ENCODE results near the gene ETV5. TPM values are rescaled to one million over a fixed set of nuclear protein-coding genes. Genes with fewer than 3 reads are reported as not detected.
A peak's percentile ranks its signal among the peaks of the same experiment; 100 is the strongest.
"Not testable (repeated sequence)": the region's sequence is repeated elsewhere in the genome, so short reads cannot be mapped to it uniquely, and the experiment has no call there.

Gene ETV5
- total and polyA plus RNA-seq, 3 experiments from 2014 or later, result 1.0 to 1.3 TPM; not detected in 1

- ChIA-PET POLR2A (no interaction called here), CTCF (no interaction called here)
- Histone ChIP-seq H3K4me1 (ENCODE audit: insufficient read depth, low read length) (no peaks in the 10 kb centered on the region), H3K27me3 (ENCODE audit: insufficient read depth, low read length, poor library complexity, severe bottlenecking) (no peaks in the 10 kb centered on the region), H3K9me3 (ENCODE audit: low read length) (no peaks in the 10 kb centered on the region), H3K4me3 (ENCODE audit: low read length) (no peak overlapping the region), H3K36me3 (ENCODE audit: insufficient read depth, low read length) (no peaks in the 10 kb centered on the region), H3K27ac (ENCODE audit: low read depth, low read length) (no peak overlapping the region)
- no peak for DNase-seq
- H3K27ac Mint-ChIP-seq, result no peak overlapping the region
- H3K4me1 Mint-ChIP-seq, result no peaks in the 10 kb centered on the region
- H3K4me3 Mint-ChIP-seq, result no peak overlapping the region
- peaks cover 7 to 39% of the 10 kb centered on the region in 2 donors for H3K27me3 Mint-ChIP-seq
- peaks cover 4 to 10% (median 6%) of the 10 kb centered on the region in 5 donors for H3K9me3 Mint-ChIP-seq
- peaks cover 0 to 4% (median 0%) of the 10 kb centered on the region in 3 donors for H3K36me3 Mint-ChIP-seq
Measured at GRCh38 chr3:186038360-186038759, 70.5 kb downstream of the ETV5 start.

GRCh38 chr3:186035277-186035676 lies 73.6 kb downstream of the ETV5 start:
- Mint-ChIP-seq H3K36me3 (peaks cover 0 to 4% (median 0%) of the 10 kb centered on the region in 3 donors), H3K4me1 (no peaks in the 10 kb centered on the region), H3K9me3 (peaks cover 4 to 10% (median 6%) of the 10 kb centered on the region in 5 donors)

GRCh38 chr3:186032321-186032720 lies 76.6 kb downstream of the ETV5 start:
- Histone ChIP-seq H3K9me3 (ENCODE audit: low read length) (no peaks in the 10 kb centered on the region), H3K4me1 (ENCODE audit: insufficient read depth, low read length) (no peaks in the 10 kb centered on the region), H3K27me3 (ENCODE audit: insufficient read depth, low read length, poor library complexity, severe bottlenecking) (peaks cover 3% of the 10 kb centered on the region), H3K36me3 (ENCODE audit: insufficient read depth, low read length) (no peaks in the 10 kb centered on the region), H3K4me3 (ENCODE audit: low read length) (no peak overlapping the region), H3K27ac (ENCODE audit: low read depth, low read length) (no peak overlapping the region)
- peaks cover 0 to 2% (median 0%) of the 10 kb centered on the region in 5 donors for H3K9me3 Mint-ChIP-seq
- H3K4me3 Mint-ChIP-seq, result no peak overlapping the region
- peaks cover 14 to 40% of the 10 kb centered on the region in 2 donors for H3K27me3 Mint-ChIP-seq
- no peak for DNase-seq
- no peaks in the 10 kb centered on the region for H3K4me1 Mint-ChIP-seq
- POLR2A ChIA-PET, result no interaction called here
- CTCF ChIA-PET, result no interaction called here
- no peak overlapping the region for H3K27ac Mint-ChIP-seq
- peaks cover 0 to 1% (median 0%) of the 10 kb centered on the region in 3 donors for H3K36me3 Mint-ChIP-seq

More at GRCh38 chr3:186035277-186035676, 73.6 kb downstream of the ETV5 start:
- POLR2A ChIA-PET, result no interaction called here
- H3K4me3 ChIP-seq (ENCODE audit: low read length), result no peak overlapping the region
- H3K27ac ChIP-seq (ENCODE audit: low read depth, low read length), result no peak overlapping the region
- no peaks in the 10 kb centered on the region for H3K4me1 ChIP-seq (ENCODE audit: insufficient read depth, low read length)
- peaks cover 11 to 34% of the 10 kb centered on the region in 2 donors for H3K27me3 Mint-ChIP-seq
- H3K27me3 ChIP-seq (ENCODE audit: insufficient read depth, low read length, poor library complexity, severe bottlenecking), result peaks cover 3% of the 10 kb centered on the region
- CTCF ChIA-PET, result no interaction called here
- no peaks in the 10 kb centered on the region for H3K36me3 ChIP-seq (ENCODE audit: insufficient read depth, low read length)
- DNase-seq, result no peak
- H3K9me3 ChIP-seq (ENCODE audit: low read length), result no peaks in the 10 kb centered on the region
- H3K27ac Mint-ChIP-seq, result no peak overlapping the region
- no peak overlapping the region for H3K4me3 Mint-ChIP-seq

GRCh38 chr3:186025993-186026392 lies 82.9 kb downstream of the ETV5 start:
- H3K4me3 ChIP-seq (ENCODE audit: low read length); H3K27ac ChIP-seq (ENCODE audit: low read depth, low read length); H3K9me3 ChIP-seq (ENCODE audit: low read length); DNase-seq; H3K36me3 ChIP-seq (ENCODE audit: insufficient read depth, low read length); H3K9me3 Mint-ChIP-seq; H3K27me3 ChIP-seq (ENCODE audit: insufficient read depth, low read length, poor library complexity, severe bottlenecking); H3K4me1 ChIP-seq (ENCODE audit: insufficient read depth, low read length); H3K36me3 Mint-ChIP-seq; CTCF ChIA-PET; POLR2A ChIA-PET; H3K4me1 Mint-ChIP-seq; H3K27ac Mint-ChIP-seq: not testable (repeated sequence)
- Mint-ChIP-seq H3K27me3 (peaks cover 7 to 36% of the 10 kb centered on the region in 2 donors), H3K4me3 (peak overlapping the region in 1 of 7 donors; percentile 25)

GRCh38 chr3:186025161-186025560 lies 83.7 kb downstream of the ETV5 start:
- Histone ChIP-seq H3K27me3 (ENCODE audit: insufficient read depth, low read length, poor library complexity, severe bottlenecking) (no peaks in the 10 kb centered on the region), H3K36me3 (ENCODE audit: insufficient read depth, low read length) (no peaks in the 10 kb centered on the region), H3K4me1 (ENCODE audit: insufficient read depth, low read length) (no peaks in the 10 kb centered on the region), H3K9me3 (ENCODE audit: low read length) (no peaks in the 10 kb centered on the region), H3K27ac (ENCODE audit: low read depth, low read length) (no peak overlapping the region), H3K4me3 (ENCODE audit: low read length) (no peak overlapping the region)
- peaks cover 0 to 1% (median 0%) of the 10 kb centered on the region in 3 donors for H3K36me3 Mint-ChIP-seq
- no peaks in the 10 kb centered on the region for H3K9me3 Mint-ChIP-seq
- POLR2A ChIA-PET, result no interaction called here
- CTCF ChIA-PET, result no interaction called here
- H3K4me1 Mint-ChIP-seq, result no peaks in the 10 kb centered on the region
- no peak overlapping the region for H3K27ac Mint-ChIP-seq
- DNase-seq, result no peak
- no peak overlapping the region for H3K4me3 Mint-ChIP-seq
- peaks cover 4 to 30% of the 10 kb centered on the region in 2 donors for H3K27me3 Mint-ChIP-seq

GRCh38 chr3:186024210-186024609 lies 84.7 kb downstream of the ETV5 start:
- H3K4me3 ChIP-seq (ENCODE audit: low read length), result no peak overlapping the region
- H3K9me3 Mint-ChIP-seq, result no peaks in the 10 kb centered on the region
- H3K4me1 ChIP-seq (ENCODE audit: insufficient read depth, low read length), result no peaks in the 10 kb centered on the region
- POLR2A ChIA-PET, result no interaction called here
- no peak overlapping the region for H3K4me3 Mint-ChIP-seq
- peaks cover 7 to 25% of the 10 kb centered on the region in 2 donors for H3K27me3 Mint-ChIP-seq
- H3K36me3 Mint-ChIP-seq, result peaks cover 0 to 1% (median 0%) of the 10 kb centered on the region in 3 donors
- CTCF ChIA-PET, result no interaction called here
- no peaks in the 10 kb centered on the region for H3K9me3 ChIP-seq (ENCODE audit: low read length)
- H3K27ac ChIP-seq (ENCODE audit: low read depth, low read length), result no peak overlapping the region
- no peaks in the 10 kb centered on the region for H3K27me3 ChIP-seq (ENCODE audit: insufficient read depth, low read length, poor library complexity, severe bottlenecking)
- H3K27ac Mint-ChIP-seq, result no peak overlapping the region
- no peaks in the 10 kb centered on the region for H3K4me1 Mint-ChIP-seq
- no peaks in the 10 kb centered on the region for H3K36me3 ChIP-seq (ENCODE audit: insufficient read depth, low read length)
- DNase-seq, result no peak

GRCh38 chr3:186022931-186023330 lies 86.0 kb downstream of the ETV5 start:
- no peak overlapping the region for H3K27ac ChIP-seq (ENCODE audit: low read depth, low read length)
- ChIA-PET POLR2A (no interaction called here), CTCF (no interaction called here)
- no peak overlapping the region for H3K4me3 Mint-ChIP-seq
- H3K9me3 Mint-ChIP-seq, result no peaks in the 10 kb centered on the region
- H3K9me3 ChIP-seq (ENCODE audit: low read length), result no peaks in the 10 kb centered on the region
- peaks cover 9 to 23% of the 10 kb centered on the region in 2 donors for H3K27me3 Mint-ChIP-seq
- H3K4me1 ChIP-seq (ENCODE audit: insufficient read depth, low read length), result no peaks in the 10 kb centered on the region
- H3K36me3 ChIP-seq (ENCODE audit: insufficient read depth, low read length), result no peaks in the 10 kb centered on the region
- H3K27ac Mint-ChIP-seq, result no peak overlapping the region
- no peak for DNase-seq
- no peaks in the 10 kb centered on the region for H3K4me1 Mint-ChIP-seq
- peaks cover 0 to 1% (median 0%) of the 10 kb centered on the region in 3 donors for H3K36me3 Mint-ChIP-seq
- no peaks in the 10 kb centered on the region for H3K27me3 ChIP-seq (ENCODE audit: insufficient read depth, low read length, poor library complexity, severe bottlenecking)
- no peak overlapping the region for H3K4me3 ChIP-seq (ENCODE audit: low read length)

GRCh38 chr3:186021673-186022362 lies 87.1 kb downstream of the ETV5 start:
- Histone ChIP-seq H3K27me3 (ENCODE audit: insufficient read depth, low read length, poor library complexity, severe bottlenecking) (no peaks in the 10 kb centered on the region), H3K4me3 (ENCODE audit: low read length) (no peak overlapping the region), H3K9me3 (ENCODE audit: low read length) (no peaks in the 10 kb centered on the region), H3K27ac (ENCODE audit: low read depth, low read length) (no peak overlapping the region), H3K36me3 (ENCODE audit: insufficient read depth, low read length) (no peaks in the 10 kb centered on the region), H3K4me1 (ENCODE audit: insufficient read depth, low read length) (no peaks in the 10 kb centered on the region)
- Mint-ChIP-seq H3K36me3 (no peaks in the 10 kb centered on the region), H3K9me3 (no peaks in the 10 kb centered on the region), H3K4me1 (no peaks in the 10 kb centered on the region), H3K27ac (no peak overlapping the region), H3K4me3 (no peak overlapping the region), H3K27me3 (peaks cover 9 to 28% of the 10 kb centered on the region in 2 donors)
- ChIA-PET POLR2A (no interaction called here), CTCF (no interaction called here)
- DNase-seq, result no peak
